Measurements from ENCODE around the gene WDPCP.

DNA sequence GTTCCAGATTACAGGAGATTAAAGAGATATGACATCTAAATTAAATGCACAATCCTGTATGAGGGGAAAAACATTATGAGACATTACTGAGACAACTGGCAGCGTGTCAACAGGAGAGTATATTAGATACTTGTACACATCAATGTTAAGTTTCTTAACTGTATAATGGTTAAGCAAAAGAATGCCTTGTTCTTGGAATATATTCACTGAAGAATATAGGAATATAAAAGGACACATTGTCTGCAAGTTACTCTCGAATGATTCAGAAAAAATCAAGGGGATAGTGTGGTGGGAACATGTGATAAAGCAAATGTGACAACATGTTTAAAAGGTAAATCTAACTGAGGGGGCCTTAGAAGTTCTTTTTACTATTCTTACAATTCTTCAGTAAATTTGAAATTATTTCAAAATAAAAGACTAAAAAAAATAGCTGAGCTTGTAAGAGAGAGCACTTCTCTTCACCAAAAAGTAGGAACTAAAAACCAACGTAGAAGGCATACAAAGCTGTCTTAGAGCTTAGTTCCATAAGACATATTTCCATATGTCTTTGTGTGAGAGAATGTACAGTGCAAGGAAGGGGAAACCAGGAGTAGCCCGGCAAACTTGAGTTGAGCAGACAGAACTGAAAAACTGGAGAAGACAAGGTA, 7.5 kb downstream of the WDPCP start:
- no peak for TF ChIP-seq CTCF (IDR thresholded peaks at IDR 0.05)
- no peak for TF ChIP-seq POLR2A (IDR thresholded peaks at IDR 0.05)
